ENCODE results near the gene RAB5IF. TPM values are rescaled to one million over a fixed set of nuclear protein-coding genes. Genes with fewer than 3 reads are reported as not detected.

The RAB5IF gene
- total and polyA plus RNA-seq, 2 of the 13 experiments (the other 11 are each of a cell fraction or from before 2014, with no cell fraction given) = 261 to 305 TPM

- ChIA-PET CTCF (ENCODE audit: low intra/inter-chr PET ratio, low total read pairs) (interaction anchor here (1.1 kb wide), 1 partner anchor 10 kb away, joined by 3 read pairs; no protein-coding TSS in a partner anchor), POLR2A (interaction anchor here (0.7 to 9.0 kb wide), 20 partner anchors 11 to 831 kb away, joined by 3 to 167 read pairs (median 5); partner anchors contain the start of genes DSN1, RAB5IF, RBM39 and SCAND1)
- peak within 1 kb of the TSS; percentile 4 for H2AFZ ChIP-seq (ENCODE audit: low read length)
- in situ Hi-C loops (cut with HindIII; ENCODE audit: extremely low pct_ligation_motif_present, low pct_unique_long_range_greater_than_20kb) (no loop called here), intact Hi-C loops (cut with micrococcal nuclease; ENCODE audit: unreplicated experiment) (loop anchor here (1.0 to 10.0 kb wide), 3 partner anchors 16 to 108 kb away; partner anchors contain the start of gene RAB5IF)
- peak; percentile 92 for DNase-seq (ENCODE audit: low spot score)
- no peak for FAIRE-seq
- under 1% methylated on average over 35 of the region's 80 CpGs for WGBS (ENCODE audit: low lambda C conversion rate)
- no peaks in the 10 kb centered on the region; a peak in 1 of 5 replicates for H3K27me3 ChIP-seq (ENCODE audit: control insufficient read depth in 1 of 2, insufficient read depth in 2 of 2, low read length in 2 of 2)
- peak within 1 kb of the TSS; percentile 89 for H3K27ac ChIP-seq (ENCODE audit: extremely low read length, insufficient read depth, low read length)
- peak; percentile 72 for ATAC-seq
- H4K20me1 ChIP-seq (ENCODE audit: insufficient read depth, low read length) = peaks cover 25% of the 10 kb centered on the region
- H3K79me2 ChIP-seq (ENCODE audit: insufficient read depth, low read length) = peaks cover 43% of the 10 kb centered on the region
- no peaks in the 10 kb centered on the region for H3K9me3 ChIP-seq (ENCODE audit: low read length)
- no TSS peak for BruUV-seq (replicated peaks)
- H3K36me3 ChIP-seq (replicated peaks in 1 of 2; ENCODE audit: control insufficient read depth in 1 of 2, insufficient read depth in 2 of 2, low read length in 2 of 2) = no peaks in the 10 kb centered on the region; a peak in 3 of 5 replicates
- H3K4me3 ChIP-seq (replicated peaks in 1 of 3; ENCODE audit: insufficient read depth in 1 of 3, low read depth in 2 of 3, low read length in 3 of 3) = peak within 1 kb of the TSS; percentile 86 to 90 (median 86)
- H3K4me2 ChIP-seq (ENCODE audit: low read depth, low read length) = peak within 1 kb of the TSS; percentile 99
- peak within 1 kb of the TSS; percentile 92 for H3K9ac ChIP-seq (ENCODE audit: insufficient read depth, low read depth, low read length)
- peaks cover 38% of the 10 kb centered on the region for H3K4me1 ChIP-seq (ENCODE audit: insufficient read depth, low read length)
- no peak for TF ChIP-seq ZNF414 (CRISPR knock-in tag; IDR thresholded peaks at IDR 0.05)
- TF ChIP-seq ZNF784 (CRISPR knock-in tag; IDR thresholded peaks at IDR 0.05; ENCODE audit: borderline replicate concordance) = peak; percentile 96
- TF ChIP-seq ZBTB40 (IDR thresholded peaks at IDR 0.05) = no peak
- peak; percentile 71; the same call in 1 of the 2 replicates for TF ChIP-seq ZBTB40 (CRISPR knock-in tag; IDR thresholded peaks at IDR 0.05)
- TF ChIP-seq AHR (CRISPR knock-in tag; IDR thresholded peaks at IDR 0.05) = no peak; the same call in 1 of the 2 replicates
- TF ChIP-seq ZNF143 (CRISPR knock-in tag; IDR thresholded peaks at IDR 0.05) = no peak
- peak; percentile 46 for TF ChIP-seq YEATS4 (CRISPR knock-in tag; IDR thresholded peaks at IDR 0.05; ENCODE audit: borderline replicate concordance)
- TF ChIP-seq SALL2 (CRISPR knock-in tag; IDR thresholded peaks at IDR 0.05) = peak; percentile 63
- no peak for TF ChIP-seq NFE2 (CRISPR knock-in tag; IDR thresholded peaks at IDR 0.05)
- peak; percentile 34; the same call in 1 of the 2 replicates for TF ChIP-seq HMG20B (CRISPR knock-in tag; conservative IDR thresholded peaks at IDR 0.05)
- TF ChIP-seq BRCA1 (CRISPR knock-in tag; IDR thresholded peaks at IDR 0.05) = peak; percentile 69; the same call in 1 of the 2 replicates
Observed at GRCh38 chr20:36573103-36573797, 32.3 kb upstream of the RAB5IF start, which contains the start of gene TGIF2. Gene TGIF2 (plus strand): TSS chr20:36573597. CDS start chr20:36578775, 5,178 bp downstream.

Measured in HepG2 (cell line).